SHP77 treated with DMSO at 0.1 percent for 48 hours (cell line): ENCODE data around the gene NUCKS1.
A peak's percentile ranks its signal among the peaks of the same experiment; 100 is the strongest.

Source experiments
- DNase-seq: peaks from one replicate; lab custom pipeline; 2025; lab: John Stamatoyannopoulos, UW

The NUCKS1 gene

DNA sequence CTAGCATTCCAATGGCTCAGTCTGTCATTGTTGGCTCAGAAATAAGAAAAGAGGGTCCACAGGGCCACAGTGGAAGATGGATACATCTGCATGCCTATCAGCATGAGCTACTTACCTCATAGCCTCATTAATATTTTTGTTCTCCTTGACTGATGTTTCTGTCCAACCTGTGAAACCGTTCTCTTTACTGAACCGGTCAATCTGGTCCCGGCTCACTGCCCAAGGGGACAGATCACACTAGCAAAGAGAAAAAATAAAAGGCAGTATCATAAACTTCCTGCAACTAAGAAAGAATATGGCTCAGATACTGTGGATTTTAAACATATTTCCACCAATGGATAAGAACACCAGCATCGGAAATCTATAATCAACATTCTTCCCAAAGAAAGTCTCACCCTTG lies 20.6 kb upstream of the NUCKS1 start:
- DNase-seq: no peak

DNA sequence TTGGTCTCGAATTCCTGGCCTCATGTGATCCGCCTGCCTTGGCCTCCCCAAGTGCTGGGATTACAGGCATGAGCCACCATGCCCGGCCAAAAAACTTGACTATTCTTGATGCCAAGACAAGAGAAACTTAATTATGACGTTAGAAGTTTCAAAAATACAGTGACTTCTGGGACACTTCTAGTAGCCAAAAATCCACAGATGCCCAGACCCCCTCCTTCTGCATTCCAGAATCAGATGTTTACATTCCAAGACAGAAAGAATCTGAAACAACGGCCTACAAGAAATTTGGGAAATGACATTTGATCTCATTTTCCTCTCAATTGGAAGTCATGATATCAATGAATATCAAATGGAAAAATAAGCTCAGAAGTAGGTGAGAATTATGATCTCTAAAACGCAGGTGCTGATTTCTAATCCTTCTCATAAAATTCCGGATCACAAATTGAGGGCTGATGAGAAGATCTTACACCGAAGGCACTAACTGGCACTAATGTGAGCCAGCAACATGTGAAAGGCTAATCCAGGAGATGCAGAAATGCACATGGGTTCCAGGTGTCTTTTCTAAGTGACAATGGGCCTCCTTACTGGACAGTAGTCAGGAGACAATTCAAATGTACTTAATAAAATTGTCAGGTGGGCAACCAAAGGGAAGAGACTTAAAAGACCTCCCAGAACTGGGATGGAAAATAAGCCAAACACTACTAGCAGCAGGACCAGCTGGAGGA lies 19.8 kb upstream of the NUCKS1 start:
- DNase-seq: no peak

DNA sequence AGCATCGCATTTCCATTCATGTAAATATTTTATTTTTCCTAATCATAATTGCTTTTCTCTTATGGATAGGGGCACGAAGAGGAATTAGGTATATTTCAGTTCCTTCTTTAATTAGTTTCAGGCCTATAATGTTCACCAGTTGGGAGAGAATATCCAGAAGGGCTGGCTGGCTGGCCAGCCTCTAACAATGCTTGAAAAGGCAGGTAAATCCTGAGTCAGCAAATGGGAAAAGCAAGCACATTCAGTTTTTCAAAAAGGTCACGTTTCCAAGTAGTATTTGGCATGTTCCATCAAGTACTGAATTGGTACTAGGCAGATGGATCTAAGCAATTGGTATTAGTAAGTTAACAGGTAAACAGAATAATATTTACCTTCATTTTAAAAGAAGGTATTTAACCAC lies 17.3 kb upstream of the NUCKS1 start:
- no peak for DNase-seq

DNA sequence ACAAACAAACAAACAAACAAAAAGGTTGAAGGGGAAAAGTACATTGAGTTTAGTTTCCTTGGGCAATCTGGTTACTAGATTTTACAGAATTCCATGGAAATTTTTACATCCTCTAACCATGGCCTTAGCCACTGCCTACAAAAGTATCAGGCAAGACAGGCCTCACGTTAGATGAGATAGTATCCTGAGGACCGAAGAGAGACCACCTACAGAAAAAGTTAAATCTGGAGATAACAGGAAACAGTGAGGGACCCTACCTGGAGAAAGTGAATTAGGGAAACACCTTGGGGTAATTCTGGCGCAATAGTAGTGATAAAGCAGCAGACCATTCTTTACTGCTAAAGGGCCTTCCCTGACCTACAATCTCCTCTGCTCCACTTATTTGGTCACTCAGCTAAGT lies 16.6 kb upstream of the NUCKS1 start:
- no peak for DNase-seq

DNA sequence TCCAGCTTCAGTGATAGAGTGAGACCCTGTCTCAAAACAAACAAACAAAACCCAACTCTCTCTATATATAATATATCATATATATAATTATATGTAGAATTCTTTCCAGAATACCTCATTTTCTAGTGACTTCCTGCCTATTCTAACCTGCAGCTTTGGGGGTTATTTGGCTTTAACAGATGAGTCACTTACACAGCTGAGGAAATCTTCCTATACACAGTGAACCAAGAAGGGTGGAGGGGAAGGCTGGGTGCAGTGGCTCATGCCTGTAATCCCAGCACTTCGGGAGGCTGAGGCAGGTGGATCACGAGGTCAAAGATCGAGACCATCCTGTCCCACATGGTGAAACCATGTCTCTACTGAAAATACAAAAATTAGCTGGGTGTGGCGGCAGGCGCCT lies 16.1 kb upstream of the NUCKS1 start:
- no peak for DNase-seq

DNA sequence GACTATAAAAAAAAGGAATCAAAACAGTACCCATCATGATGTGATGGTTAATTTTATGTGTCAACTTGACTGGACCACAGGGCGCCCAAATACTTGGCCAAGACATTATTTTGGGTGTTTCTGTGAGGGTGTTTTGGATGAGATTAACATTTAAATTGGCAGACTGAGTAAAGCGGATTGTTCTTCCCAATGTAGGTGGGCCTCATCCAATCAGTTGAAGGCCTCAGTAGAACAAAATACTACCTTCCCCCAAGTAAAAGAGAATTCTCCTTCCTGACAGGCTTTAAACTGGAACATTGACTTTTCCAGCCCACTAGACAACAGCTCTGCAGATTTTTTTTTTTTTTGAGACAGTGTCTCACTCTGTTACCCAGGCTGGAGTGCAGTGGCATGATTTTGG lies 14.6 kb upstream of the NUCKS1 start:
- no peak for DNase-seq

DNA sequence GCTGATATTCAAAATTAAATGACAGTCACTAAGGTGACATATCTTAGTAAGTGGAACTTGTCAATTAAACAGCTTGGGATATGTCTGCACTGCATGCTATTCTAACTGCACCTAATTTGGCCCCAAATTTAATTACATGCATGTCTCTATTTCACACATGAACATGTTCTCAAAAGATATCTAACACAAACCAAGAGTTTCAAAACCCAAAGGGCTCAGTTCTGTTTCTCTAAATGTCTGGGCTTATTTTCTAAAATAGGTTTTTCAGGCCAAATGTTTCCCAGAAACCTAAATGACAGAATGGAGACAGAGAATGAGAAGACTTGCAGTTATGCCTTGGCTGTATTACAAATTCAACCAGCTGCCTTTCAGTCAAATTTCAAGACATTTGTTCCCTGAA lies 14.0 kb upstream of the NUCKS1 start:
- DNase-seq: no peak

DNA sequence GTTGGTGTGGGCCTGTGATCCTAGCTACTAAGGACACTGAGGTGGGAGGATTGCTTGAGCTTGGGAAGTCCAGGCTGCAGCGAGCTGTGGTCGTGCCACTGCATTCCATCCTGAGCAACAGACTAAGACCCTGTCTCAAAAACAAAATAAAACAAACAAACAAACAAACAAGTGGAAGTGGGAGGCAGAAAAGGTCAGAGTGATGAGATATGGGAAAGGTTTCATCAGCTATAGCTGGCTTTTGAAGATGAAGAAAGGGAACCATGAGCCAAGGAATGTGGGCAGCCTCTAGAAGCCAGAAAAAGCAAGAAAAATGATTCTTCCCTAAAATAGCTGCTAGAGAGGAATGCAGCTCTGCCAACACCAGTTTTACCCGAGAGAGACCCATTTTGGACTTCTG lies 10.6 kb upstream of the NUCKS1 start:
- no peak for DNase-seq

DNA sequence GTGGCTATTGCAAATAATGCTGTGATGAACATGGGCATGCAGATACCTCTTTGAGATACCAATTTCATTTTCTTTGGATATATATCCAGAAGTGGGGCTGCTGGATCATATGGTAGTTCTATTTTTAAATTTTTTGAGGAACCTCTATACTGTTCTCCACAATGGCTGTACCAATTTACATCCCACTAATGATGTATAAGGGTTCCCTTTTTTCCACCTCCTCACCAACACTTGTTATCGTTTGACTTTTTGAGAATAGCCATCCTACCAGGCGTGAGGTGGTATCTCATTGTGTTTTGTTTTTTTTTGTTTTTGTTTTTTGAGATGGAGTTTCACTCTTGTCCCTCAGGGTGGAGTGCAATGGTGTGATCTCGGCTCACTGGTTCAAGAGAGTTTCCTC lies 6.6 kb upstream of the NUCKS1 start:
- DNase-seq: no peak

DNA sequence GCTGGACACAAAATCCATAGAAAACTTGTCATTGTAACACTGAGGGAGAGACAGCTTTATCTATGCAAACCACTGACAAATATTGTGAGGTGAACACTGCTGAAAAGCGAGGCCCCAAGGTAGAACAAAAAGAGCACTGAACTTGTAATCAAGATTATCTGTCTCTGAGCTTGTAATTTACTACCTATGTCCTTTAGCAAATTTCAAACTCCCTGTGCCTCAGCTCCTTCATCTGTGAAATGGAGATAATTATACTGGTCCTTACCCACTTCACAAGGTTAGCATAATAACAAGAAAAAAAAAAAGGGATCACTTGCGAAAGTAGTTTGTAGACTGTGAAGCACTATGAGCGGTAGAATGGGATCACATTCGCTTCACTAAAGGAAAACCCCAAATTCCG lies 4.9 kb upstream of the NUCKS1 start:
- no peak for DNase-seq

DNA sequence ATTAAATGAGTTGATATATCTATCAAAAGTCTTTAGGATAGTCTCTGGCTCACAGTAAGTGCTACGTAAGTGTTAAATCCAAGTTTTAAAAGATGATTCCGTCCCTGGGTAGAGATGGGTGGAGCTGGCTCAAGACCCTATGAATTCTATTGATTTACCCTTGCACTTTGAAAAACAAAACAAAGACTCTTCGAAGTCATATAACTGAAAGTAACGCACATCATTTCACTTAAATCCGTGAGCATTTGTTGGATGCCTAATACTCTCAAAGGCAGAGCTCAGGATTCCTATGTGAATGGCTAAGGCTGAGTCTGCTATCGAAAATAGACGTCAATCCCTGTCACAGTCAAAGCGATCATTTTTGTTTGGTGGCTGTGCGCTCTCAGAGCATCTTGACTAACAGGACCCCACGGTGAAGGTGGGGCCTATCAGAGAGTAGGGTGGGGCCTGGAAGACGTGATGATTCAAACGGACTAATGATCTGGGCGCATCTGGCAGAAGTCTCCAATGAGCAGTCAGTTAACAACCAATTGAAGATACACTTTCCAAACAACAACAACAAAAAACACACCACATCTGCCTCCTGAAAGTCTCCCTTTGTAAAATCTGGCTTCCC lies 1.2 kb upstream of the NUCKS1 start:
- DNase-seq: no peak

DNA sequence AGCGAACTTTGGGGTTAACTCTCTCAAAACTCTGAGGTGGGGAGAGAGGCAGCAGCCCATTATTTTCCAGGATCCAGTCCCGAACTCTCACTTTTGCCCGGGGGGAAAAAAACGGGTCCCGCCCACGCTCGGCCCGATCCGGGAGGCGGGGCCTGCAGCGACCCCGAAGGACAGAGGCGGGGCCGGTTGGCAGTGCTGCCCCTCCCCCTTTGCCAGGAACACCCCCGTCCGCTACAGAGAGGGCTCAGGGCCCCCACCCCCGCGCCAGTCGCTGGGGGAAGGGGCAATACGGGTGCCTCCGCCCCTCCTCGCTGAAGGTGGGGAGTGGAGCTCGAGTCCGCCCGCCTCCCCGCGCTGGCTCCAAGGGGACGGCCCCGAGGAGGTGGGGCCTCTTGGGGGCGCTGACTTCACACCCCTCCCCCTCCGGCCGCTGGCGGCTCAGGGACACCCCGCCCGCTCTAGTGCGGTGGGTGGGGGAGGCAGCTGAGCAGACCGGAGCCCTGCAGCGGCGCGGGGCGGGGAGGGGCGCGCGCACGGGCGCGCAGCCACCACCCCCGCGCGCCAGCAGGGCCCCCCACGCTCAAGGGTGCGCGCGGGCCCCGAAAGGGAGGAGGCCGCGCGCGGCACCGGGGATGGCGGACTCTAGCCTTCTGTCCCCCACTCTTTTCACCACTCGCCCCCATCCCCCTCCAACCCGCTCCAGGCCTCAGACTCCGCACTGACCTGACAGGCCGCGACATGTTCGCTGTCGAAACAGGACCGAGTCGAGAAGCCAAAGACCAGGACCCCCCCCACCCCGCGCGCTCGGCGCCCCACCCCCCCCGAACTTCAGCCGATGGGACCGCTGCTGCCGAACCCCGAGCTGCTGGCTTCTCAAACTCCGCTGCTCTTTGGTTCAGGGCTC lies 496 bp downstream of the NUCKS1 start:
- DNase-seq: peak; percentile 54

DNA sequence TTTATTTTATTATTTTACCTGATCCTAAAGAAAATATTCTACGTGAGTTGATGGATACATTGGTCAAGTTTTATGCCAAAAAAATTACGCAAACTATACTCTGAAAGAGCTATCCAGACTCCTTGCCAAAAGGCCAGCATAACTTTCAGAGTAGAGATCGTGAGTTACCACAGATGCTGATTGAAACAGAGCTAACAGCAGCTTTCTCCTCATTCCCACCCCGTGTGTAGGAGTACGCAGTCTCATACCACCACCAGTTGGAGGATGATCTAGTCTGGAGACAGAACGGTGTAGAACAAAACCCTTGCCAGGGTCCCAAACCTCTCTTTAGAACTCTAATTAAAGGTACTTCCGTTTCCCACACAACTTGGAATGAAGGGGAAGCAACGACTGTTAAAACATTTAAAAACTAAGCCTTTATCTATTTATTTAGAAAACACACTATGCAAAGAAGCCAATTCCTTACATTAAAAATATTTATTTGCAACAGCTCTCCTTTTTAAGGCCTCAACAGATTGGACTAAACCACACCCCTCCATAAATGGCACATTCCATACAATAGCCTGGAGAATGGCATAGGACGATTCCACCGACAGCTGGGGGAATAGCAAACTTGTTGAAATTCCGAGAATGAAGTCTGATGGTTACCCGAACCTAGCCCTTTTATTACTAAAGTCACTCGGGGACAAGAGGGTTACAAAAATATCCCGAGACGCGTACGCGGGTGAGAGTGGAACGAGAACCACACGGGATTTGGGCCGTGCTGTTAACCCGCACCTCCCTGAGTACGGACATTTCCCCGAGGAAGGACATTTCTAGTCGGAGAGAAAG lies 1.4 kb downstream of the NUCKS1 start:
- peak; percentile 58 for DNase-seq

DNA sequence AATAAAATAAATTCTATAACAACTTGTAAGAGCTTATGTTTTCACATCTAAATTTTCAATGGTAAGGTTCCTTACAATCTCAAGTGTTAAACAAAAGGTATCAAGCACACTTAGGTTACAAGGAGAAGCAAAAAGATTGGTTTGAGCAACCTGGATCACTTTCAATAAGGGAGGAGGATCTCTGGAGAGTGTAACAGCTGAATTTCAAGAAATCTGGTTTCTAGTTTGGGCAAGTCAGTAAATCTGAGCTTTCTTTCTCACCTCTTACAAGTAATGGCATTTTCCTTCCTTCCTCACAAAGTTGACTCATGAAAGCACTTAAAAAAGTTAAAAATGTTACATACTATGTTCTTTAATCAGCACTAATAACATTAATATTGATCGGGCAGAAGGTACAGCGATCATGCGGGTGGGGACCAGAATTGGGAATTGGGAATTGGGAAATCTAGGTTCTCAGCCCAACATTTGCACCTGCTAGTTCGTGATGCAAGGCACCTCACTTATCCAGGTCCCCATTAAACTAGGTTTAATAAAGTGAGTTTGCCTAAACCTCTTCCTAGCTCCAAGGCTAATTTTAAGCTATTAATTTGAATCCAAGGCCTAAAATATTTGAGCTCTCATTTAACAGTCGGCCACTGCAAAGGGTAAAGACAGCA lies 3.1 kb downstream of the NUCKS1 start:
- no peak for DNase-seq

DNA sequence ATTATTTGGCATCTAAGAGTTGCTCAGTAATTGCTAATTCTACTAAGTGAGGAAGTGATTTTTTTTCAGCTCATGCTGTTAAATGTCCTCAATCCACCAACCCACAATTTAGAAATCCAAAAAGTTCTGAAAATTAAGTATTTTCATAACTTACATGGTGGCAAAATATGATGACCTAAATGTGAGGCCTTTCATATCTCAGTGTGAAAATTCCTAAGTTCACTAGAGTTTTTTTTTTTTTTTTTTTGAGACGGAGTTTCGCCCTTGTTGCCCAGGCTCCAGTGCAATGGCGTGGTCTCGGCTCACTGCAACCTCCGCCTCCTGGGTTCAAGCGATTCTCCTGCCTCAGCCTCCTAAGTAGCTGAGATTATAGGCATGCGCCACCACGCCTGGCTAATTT lies 5.6 kb downstream of the NUCKS1 start:
- no peak for DNase-seq

DNA sequence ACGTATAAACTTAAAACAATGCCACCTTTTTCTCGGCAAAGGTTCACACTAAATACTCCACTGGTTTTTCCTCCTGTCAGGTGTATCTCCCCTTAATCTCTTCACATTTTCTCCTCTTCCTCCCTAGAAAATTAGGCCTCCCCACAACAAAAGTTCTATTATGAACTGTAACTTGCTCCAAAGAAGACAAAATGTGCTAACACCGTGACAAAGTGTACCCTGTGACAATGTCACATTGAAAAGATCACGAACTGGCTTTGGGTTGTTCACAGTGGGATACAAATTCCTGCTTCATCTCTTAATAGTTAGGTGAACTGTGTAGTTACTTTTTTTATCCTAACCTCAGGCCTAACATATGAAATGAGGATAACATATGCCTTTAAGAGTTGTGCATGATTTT lies 6.0 kb downstream of the NUCKS1 start:
- no peak for DNase-seq

DNA sequence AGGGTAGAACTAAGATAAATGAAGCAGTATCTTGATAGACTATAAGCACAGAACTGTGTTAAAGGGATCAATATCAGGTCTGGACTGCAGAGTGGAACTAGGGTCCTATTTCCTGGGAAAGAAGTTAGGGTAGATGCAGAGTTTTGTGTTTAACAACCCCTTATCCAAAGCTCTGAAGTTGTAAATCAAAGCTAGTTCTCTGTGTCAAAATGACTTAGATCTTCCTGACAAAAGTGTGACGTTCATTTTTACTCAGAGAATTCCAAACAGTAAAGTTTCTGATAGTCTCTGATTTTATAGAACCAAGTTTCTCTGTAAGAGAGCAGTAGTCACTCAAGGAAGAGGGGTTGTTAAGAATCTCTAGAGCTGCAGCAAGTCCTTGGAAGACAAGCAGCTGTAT lies 8.3 kb downstream of the NUCKS1 start:
- DNase-seq: no peak

DNA sequence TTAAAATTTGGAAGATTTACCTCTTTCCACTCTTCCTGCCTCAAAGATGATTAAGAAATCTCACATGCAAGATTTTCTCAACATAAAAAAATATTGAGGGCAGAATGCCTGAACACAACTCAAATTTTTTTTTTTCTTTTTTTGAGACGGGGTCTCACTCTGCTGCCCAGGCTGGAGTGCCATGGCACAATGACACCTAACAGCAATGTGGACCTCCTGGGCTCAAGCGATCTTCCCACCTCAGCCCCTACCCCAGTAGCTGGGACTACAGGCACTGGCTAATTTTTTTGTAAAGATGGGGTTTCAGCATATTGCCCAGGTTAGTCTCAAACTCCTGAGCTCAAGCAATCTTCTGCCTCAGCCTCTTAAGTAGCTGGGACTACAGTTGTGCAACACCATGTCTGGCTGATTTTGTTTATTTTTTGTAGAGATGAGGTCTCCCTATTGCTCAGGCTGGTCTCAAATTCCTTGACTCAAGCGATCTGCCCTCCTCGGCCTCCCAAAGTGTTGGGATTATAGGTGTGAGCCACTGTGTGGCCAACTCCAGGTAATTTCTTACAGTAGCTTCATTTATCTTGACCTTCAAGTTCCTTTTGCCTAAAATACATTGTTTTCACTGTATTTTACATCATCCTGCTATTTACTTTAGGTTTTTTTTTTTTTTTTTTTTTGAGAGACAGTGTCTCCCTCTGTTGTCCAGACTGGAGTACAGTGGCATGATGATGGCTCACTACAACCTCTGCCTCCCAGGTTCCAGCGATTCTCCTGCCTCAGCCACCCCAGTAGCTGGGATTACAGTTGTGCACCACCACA lies 10.4 kb downstream of the NUCKS1 start:
- no peak for DNase-seq

DNA sequence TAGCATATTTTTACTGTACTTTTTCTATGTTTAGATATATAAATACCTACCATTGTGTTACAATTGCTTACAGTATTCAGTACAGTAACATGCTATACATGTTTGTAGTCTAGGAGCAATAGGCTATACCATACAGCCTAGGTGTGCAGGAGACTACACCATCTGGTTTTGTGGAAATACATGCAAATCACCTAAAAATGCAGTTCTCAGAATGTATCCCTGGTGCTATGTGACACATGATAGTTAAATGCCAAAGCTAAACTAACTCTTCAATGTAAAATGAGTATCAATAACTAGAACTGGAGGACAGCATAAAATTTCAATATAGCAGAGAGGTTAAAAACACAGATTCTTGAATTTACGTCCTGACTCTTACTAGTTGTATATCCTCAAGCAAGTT lies 14.8 kb downstream of the NUCKS1 start:
- DNase-seq: no peak

DNA sequence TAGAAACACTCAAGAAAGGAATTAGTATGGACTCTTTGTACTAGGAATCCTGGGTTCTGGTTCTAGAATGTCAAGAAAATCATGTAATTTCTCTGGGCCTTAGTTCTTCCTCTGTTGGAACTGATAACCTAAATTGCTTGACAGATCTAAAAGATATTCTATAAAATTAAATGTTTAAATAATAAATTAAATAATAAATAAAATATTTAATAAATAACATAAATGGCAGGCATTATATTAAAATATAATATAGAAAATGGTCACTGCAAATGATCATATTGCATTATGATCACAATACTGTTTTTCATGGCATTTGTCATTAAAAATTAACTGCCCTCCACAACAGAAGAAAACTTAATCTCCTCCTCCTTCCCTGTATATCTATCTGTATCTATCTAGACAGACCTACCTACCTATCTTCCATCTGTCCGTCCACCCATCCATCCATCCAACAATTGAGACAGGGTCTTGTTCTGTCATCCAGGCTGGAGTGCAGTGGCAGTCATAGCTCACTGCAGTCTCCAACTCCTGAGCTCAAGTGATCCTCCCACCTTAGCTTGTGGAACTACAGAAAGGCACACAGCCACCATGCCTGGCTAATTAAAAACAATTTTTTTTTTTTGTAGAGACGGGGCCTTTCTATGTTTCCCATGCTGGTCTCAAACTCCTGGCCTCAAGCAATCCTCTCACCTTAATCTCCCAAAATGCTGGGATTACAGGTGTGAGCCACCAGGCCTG lies 16.4 kb downstream of the NUCKS1 start:
- no peak for DNase-seq
